GM12878 (cell line): ENCODE data around the gene IL1RAPL1. TPM values are rescaled to one million over a fixed set of nuclear protein-coding genes. Genes with fewer than 3 reads are reported as not detected.

Experiments
- ATAC-seq: fragments of 200-7000 bp; cut with Tn5 transposase; 3 replicates; pipeline ENCODE4 v1.9.1; 2020; ENCODE audit warnings: mild to moderate bottlenecking, moderate library complexity
- BruUV-seq: library from RNA; stranded (reverse); fragments of 400-500 nt; replicated peaks from 2 replicates; lab custom pipeline; 2021; lab: Mats Ljungman, UMichigan
- CTCF ChIA-PET: fragments of 300-600 bp; sonication (Branson Sonifier 250); formaldehyde crosslinking; extraction: SDS; loops from one replicate; lab custom pipeline; 2021; ENCODE audit warnings: inconsistent platforms; lab: Yijun Ruan, JAX
- POLR2A ChIA-PET: fragments of 350-600 bp; formaldehyde crosslinking; extraction: SDS; loops from one replicate; lab custom pipeline; 2021; ENCODE audit warnings: inconsistent platforms; lab: Charles Lee
- RAD21 ChIA-PET: fragments of 300-600 bp; sonication (Branson Sonifier 250); formaldehyde crosslinking; loops from one replicate; lab custom pipeline; 2023; ENCODE audit warnings: antibody characterized with exemption; ENCODE audit not compliant: unreplicated experiment; lab: Charles Lee
- SMC1A ChIA-PET: fragments of 300-600 bp; sonication (Branson Sonifier 250); formaldehyde crosslinking; loops from one replicate; lab custom pipeline; 2023; ENCODE audit not compliant: unreplicated experiment, uncharacterized antibody; lab: Charles Lee
- DNase-seq: peaks from one replicate; pipeline ENCODE4 v3.0.0-alpha.2; 2011; ENCODE audit warnings: low read depth, low spot score
- FAIRE-seq: peaks from 3 replicates; lab custom pipeline; 2011; peaks lifted over from hg19 to GRCh38; lab: Jason Lieb, UNC
- H2AFZ ChIP-seq: 2 replicates; pipeline ENCODE4 v1.6.0; 2011; ENCODE audit warnings: low read depth, low read length, control low read depth; ENCODE audit not compliant: control insufficient read depth
- H3K27ac ChIP-seq: 2 replicates; pipeline ENCODE4 v1.5.1; 2011; ENCODE audit warnings: control low read depth; ENCODE audit not compliant: control insufficient read depth, insufficient read depth
- H3K27me3 ChIP-seq, 2 experiments: replicated peaks in 1 of 2; 2 replicates each; pipeline versions ENCODE4 v1.6.0 to v1.6.1; 2011; ENCODE audit warnings: low read length in 1 of 2; ENCODE audit not compliant: control insufficient read depth in 2 of 2, insufficient read depth in 2 of 2
- H3K36me3 ChIP-seq, 2 experiments: 2 replicates each; pipeline ENCODE4 v1.5.1; 2011; ENCODE audit warnings: low read length in 1 of 2; ENCODE audit not compliant: control insufficient read depth in 2 of 2, insufficient read depth in 2 of 2
- H3K4me1 ChIP-seq: 2 replicates; pipeline ENCODE4 v1.6.1; 2011; ENCODE audit warnings: mild to moderate bottlenecking, low read length, moderate library complexity, mixed read lengths; ENCODE audit not compliant: control insufficient read depth, insufficient read depth
- H3K4me2 ChIP-seq: 2 replicates; pipeline ENCODE4 v1.6.0; 2011; ENCODE audit warnings: control low read depth; ENCODE audit not compliant: control insufficient read depth, insufficient read depth
- H3K4me3 ChIP-seq: fragments of 200-600 bp; sonication (generic); 2 replicates; pipeline ENCODE4 v1.5.1; 2016
- H3K79me2 ChIP-seq: 2 replicates; pipeline ENCODE4 v1.6.0; 2011; ENCODE audit warnings: low read length; ENCODE audit not compliant: control insufficient read depth, insufficient read depth
- H3K9ac ChIP-seq: 2 replicates; pipeline ENCODE4 v1.8.0; 2011; ENCODE audit warnings: low read length, control low read depth, mixed read lengths; ENCODE audit not compliant: control insufficient read depth, insufficient read depth
- H3K9me3 ChIP-seq: replicated peaks from 3 replicates; pipeline ENCODE4 v1.5.1; 2011; ENCODE audit warnings: mild to moderate bottlenecking, low read length; ENCODE audit not compliant: control insufficient read depth, insufficient read depth
- H4K20me1 ChIP-seq: 2 replicates; pipeline ENCODE4 v1.6.0; 2011; ENCODE audit not compliant: control insufficient read depth, insufficient read depth
- POLR2AphosphoS2 ChIP-seq: IDR thresholded peaks from 2 replicates; pipeline ENCODE4 v1.6.1; 2011; ENCODE audit warnings: low read depth, mild to moderate bottlenecking, low read length, improper control_type of control experiment, moderate library complexity
- WGBS: methylation state at CpG from one replicate; pipeline ENCODE4 v1.1.6; 2016; ENCODE audit warnings: low lambda C conversion rate; ENCODE audit not compliant: insufficient replicate concordance, insufficient coverage; ENCODE audit errors: missing lambda C conversion rate; 5-methylcytosine and 5-hydroxymethylcytosine counted together
- in situ Hi-C: fragments of 300-500 bp; cut with MboI; formaldehyde crosslinking; loops from 9 replicates; pipeline ENCODE4 v1.14.3; 2018; ENCODE audit warnings: mixed read lengths
- intact Hi-C: fragments of 100-400 bp; cut with micrococcal nuclease; formaldehyde crosslinking; loops from one replicate; pipeline ENCODE4 v1.14.2; 2022; ENCODE audit not compliant: unreplicated experiment
- polyA plus RNA-seq, 11 experiments: library from polyadenylated mRNA; depleted of rRNA in 4 of 11; unstranded in 6 of 11; stranded (reverse) in 5 of 11; fragments of >200 nt; fragmentation: Nextera tagmentation in 4 of 11; fragmentation: Illumina TruSeq in 1 of 11; extraction: Ambion mirVana in 4 of 11; extraction: Trizol in 1 of 11; gene quantifications; 1 replicate in 1 of 11; 2 replicates in 10 of 11; pipeline versions ENCODE4 v1.2.1 to v1.2.3, GENCODE V29; 2011 to 2016; ENCODE audit warnings: inconsistent platforms in 2 of 11, missing spikeins in 2 of 11, low read depth in 1 of 11
- total RNA-seq, 4 experiments: library from RNA; depleted of rRNA in 3 of 4; stranded (reverse); fragments of >200 nt in 3 of 4; fragmentation: Illumina TruSeq in 1 of 4; extraction: Trizol in 1 of 4; gene quantifications; 2 replicates each; pipeline versions ENCODE4 v1.2.1 to v1.2.3, GENCODE V29; 2013 to 2021
- TF ChIP-seq, protein P1 (sequence below): fragments of 450-650 bp; formaldehyde crosslinking; IDR thresholded peaks from 2 replicates; pipeline ENCODE4 v1.4.0; 2020; ENCODE audit warnings: mild to moderate bottlenecking, moderate library complexity
- TF ChIP-seq, protein P2 (sequence below), 3 experiments: IDR thresholded peaks in 2 of 3; conservative IDR thresholded peaks in 1 of 3; 2 replicates each; pipeline ENCODE4 v1.5.1; 2011; ENCODE audit warnings: low read depth in 3 of 3, low read length in 3 of 3, mild to moderate bottlenecking in 3 of 3, control low read depth in 2 of 3, moderate library complexity in 2 of 3, inconsistent platforms in 1 of 3, mixed read lengths in 1 of 3; ENCODE audit not compliant: control insufficient read depth in 2 of 3, insufficient read depth in 1 of 3; ENCODE audit errors: extremely low read depth in 1 of 3

The IL1RAPL1 gene
- total and polyA plus RNA-seq, 10 of the 15 experiments (the other 5 are each of a cell fraction or from before 2014, with no cell fraction given), result not detected

DNA sequence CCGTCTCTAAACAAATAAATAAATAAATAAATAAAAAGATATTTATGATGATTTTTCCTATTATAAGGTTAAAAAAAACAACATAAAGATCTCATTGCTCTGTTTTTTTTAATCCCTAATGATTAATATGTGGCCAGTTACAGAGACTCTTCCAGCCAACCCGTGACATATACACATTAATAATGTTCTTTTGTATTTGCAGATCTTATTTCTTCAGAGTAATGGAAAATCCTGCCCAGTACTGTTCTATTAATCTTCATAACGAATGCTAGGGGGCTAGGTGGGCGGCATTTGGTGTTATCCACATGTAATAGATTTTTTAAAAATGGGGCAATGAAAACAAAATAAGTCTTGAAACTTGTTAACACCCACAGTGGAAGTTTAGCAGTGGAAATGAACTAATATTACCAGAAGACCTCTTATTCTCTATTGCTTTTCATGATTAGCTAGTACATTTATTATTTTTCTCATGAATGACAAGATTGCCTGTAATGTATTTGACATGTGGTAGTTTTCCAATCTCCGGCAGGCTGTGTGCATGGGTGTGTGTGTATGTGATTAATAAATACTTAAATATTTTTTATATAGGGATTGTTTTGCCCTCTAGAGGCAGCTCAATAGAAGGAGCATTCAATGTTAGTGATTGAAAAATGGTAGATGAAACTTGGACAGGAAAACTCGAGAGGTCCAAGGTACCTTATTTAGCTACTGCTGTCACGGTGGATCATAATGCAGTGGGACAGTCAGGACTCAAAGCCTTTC is 457.4 kb downstream of the IL1RAPL1 start:
- ATAC-seq (no peak), DNase-seq (no peak), FAIRE-seq (no peak)
- Histone ChIP-seq H3K9me3 (no peaks in the 10 kb centered on the region), H3K4me3 (no peak overlapping the region), H4K20me1 (no peaks in the 10 kb centered on the region), H3K4me2 (no peak overlapping the region), H3K27me3 (no peaks in the 10 kb centered on the region), H3K36me3 (no peaks in the 10 kb centered on the region), H3K9ac (no peak overlapping the region), H3K27ac (no peak overlapping the region), H3K79me2 (no peaks in the 10 kb centered on the region), H3K4me1 (no peaks in the 10 kb centered on the region), H2AFZ (no peak overlapping the region)
- TF ChIP-seq POLR2AphosphoS2, result no peak
- TF ChIP-seq, protein P1, sequence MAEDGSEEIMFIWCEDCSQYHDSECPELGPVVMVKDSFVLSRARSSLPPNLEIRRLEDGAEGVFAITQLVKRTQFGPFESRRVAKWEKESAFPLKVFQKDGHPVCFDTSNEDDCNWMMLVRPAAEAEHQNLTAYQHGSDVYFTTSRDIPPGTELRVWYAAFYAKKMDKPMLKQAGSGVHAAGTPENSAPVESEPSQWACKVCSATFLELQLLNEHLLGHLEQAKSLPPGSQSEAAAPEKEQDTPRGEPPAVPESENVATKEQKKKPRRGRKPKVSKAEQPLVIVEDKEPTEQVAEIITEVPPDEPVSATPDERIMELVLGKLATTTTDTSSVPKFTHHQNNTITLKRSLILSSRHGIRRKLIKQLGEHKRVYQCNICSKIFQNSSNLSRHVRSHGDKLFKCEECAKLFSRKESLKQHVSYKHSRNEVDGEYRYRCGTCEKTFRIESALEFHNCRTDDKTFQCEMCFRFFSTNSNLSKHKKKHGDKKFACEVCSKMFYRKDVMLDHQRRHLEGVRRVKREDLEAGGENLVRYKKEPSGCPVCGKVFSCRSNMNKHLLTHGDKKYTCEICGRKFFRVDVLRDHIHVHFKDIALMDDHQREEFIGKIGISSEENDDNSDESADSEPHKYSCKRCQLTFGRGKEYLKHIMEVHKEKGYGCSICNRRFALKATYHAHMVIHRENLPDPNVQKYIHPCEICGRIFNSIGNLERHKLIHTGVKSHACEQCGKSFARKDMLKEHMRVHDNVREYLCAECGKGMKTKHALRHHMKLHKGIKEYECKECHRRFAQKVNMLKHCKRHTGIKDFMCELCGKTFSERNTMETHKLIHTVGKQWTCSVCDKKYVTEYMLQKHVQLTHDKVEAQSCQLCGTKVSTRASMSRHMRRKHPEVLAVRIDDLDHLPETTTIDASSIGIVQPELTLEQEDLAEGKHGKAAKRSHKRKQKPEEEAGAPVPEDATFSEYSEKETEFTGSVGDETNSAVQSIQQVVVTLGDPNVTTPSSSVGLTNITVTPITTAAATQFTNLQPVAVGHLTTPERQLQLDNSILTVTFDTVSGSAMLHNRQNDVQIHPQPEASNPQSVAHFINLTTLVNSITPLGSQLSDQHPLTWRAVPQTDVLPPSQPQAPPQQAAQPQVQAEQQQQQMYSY (CRISPR knock-in tag), result no peak
- TF ChIP-seq, protein P2, sequence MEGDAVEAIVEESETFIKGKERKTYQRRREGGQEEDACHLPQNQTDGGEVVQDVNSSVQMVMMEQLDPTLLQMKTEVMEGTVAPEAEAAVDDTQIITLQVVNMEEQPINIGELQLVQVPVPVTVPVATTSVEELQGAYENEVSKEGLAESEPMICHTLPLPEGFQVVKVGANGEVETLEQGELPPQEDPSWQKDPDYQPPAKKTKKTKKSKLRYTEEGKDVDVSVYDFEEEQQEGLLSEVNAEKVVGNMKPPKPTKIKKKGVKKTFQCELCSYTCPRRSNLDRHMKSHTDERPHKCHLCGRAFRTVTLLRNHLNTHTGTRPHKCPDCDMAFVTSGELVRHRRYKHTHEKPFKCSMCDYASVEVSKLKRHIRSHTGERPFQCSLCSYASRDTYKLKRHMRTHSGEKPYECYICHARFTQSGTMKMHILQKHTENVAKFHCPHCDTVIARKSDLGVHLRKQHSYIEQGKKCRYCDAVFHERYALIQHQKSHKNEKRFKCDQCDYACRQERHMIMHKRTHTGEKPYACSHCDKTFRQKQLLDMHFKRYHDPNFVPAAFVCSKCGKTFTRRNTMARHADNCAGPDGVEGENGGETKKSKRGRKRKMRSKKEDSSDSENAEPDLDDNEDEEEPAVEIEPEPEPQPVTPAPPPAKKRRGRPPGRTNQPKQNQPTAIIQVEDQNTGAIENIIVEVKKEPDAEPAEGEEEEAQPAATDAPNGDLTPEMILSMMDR (IDR thresholded peaks at IDR 0.05 in 2 of 3, conservative IDR thresholded peaks at IDR 0.05 in 1 of 3; ENCODE audit: control insufficient read depth in 2 of 3, extremely low read depth in 1 of 3, insufficient read depth in 1 of 3, low read depth in 3 of 3, low read length in 3 of 3), result peak in 2 of 3 experiments; percentile 5 to 17; a peak in 1 of 6 replicates
- in situ Hi-C loops, result no loop called here
- intact Hi-C loops, result no loop called here
- ChIA-PET POLR2A (no interaction called here), SMC1A (interaction anchor here (1.2 kb wide), 1 partner anchor 37 kb away, joined by 3 read pairs; no protein-coding TSS in a partner anchor), RAD21 (no interaction called here), CTCF (interaction anchor here (0.6 to 1.1 kb wide), 2 partner anchors 11 to 179 kb away, joined by 3 read pairs; no protein-coding TSS in a partner anchor)
- 13% methylated on average over 7 of the region's 7 CpGs for WGBS
- no TSS peak for BruUV-seq
